ENCODE measurements around the gene SEMA4B.

DNA sequence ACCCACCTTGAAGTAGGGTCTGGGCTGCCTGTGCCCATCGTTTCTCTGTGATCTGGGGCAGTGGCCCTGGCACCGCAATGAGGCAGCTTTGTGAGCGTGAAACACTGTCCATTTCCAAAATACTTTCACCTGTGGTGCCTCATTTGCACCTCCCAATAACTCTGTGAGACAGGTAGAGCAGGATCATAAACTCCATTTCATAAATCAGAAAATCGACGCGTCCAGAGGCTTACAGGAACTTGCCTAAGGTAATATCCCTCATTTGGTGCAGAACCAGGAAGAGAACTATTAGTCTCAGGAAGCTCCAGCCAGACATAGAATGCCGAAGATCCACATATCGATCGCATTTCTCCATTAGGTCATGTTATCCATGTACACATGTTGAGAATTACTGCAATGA, 38.2 kb upstream of the SEMA4B start:
- TF ChIP-seq SIN3A (conservative IDR thresholded peaks at IDR 0.05 in 1 of 2, IDR thresholded peaks at IDR 0.05 in 1 of 2; ENCODE audit: low read depth in 1 of 2, low read length in 2 of 2) = no peak
- TF ChIP-seq EP300 (IDR thresholded peaks at IDR 0.05; ENCODE audit: borderline replicate concordance in 1 of 2, low read depth in 2 of 2, low read length in 2 of 2) = no peak
- no peak for TF ChIP-seq CTCF (IDR thresholded peaks at IDR 0.05; ENCODE audit: control extremely low read depth in 1 of 3, insufficient read depth in 1 of 3, low read depth in 1 of 3, low read length in 3 of 3)
- no peak for TF ChIP-seq POU5F1 (IDR thresholded peaks at IDR 0.05; ENCODE audit: low read depth, low read length)
- TF ChIP-seq TAF1 (IDR thresholded peaks at IDR 0.05; ENCODE audit: low read depth, low read length) = no peak
- no peak for TF ChIP-seq SP1 (IDR thresholded peaks at IDR 0.05; ENCODE audit: low read depth, low read length)
- TF ChIP-seq POLR2A (IDR thresholded peaks at IDR 0.05; ENCODE audit: control extremely low read depth in 1 of 2, low read depth in 2 of 2, low read length in 2 of 2) = no peak
